Measurements from ENCODE around the gene ARHGAP19. TPM values are rescaled to one million over a fixed set of nuclear protein-coding genes. Genes with fewer than 3 reads are reported as not detected.

ARHGAP19 gene
- total RNA-seq, 2 experiments from 2014 or later = 42.3 to 53.2 TPM

- Mint-ChIP-seq H3K27me3 (no peaks in the 10 kb centered on the region), H3K4me1 (ENCODE audit: low read depth) (peaks cover 3% of the 10 kb centered on the region), H3K27ac (no peak overlapping the region), H3K36me3 (ENCODE audit: low read depth) (peaks cover 10% of the 10 kb centered on the region), H3K9me3 (no peaks in the 10 kb centered on the region), H3K4me3 (no peak overlapping the region)
- no peak for TF ChIP-seq CTCF (IDR thresholded peaks at IDR 0.05)
- ChIA-PET POLR2A (no interaction called here), CTCF (interaction anchor here (3.8 kb wide), 1 partner anchor 14 kb away, joined by 26 read pairs; no protein-coding TSS in a partner anchor)
- intact Hi-C loops (cut with micrococcal nuclease) = no loop called here
- DNase-seq (no peak), ATAC-seq (no peak)
These were observed 28.5 kb downstream of the ARHGAP19 start for GRCh38 chr10:97263971-97264370.

- Mint-ChIP-seq H3K4me1 (ENCODE audit: low read depth) (peaks cover 3% of the 10 kb centered on the region), H3K9me3 (no peaks in the 10 kb centered on the region), H3K27me3 (no peaks in the 10 kb centered on the region), H3K4me3 (no peak overlapping the region), H3K27ac (no peak overlapping the region), H3K36me3 (ENCODE audit: low read depth) (peaks cover 12% of the 10 kb centered on the region)
- intact Hi-C loops (cut with micrococcal nuclease) = no loop called here
- ChIA-PET POLR2A (no interaction called here), CTCF (no interaction called here)
- ATAC-seq (no peak), DNase-seq (no peak)
- no peak for TF ChIP-seq CTCF (IDR thresholded peaks at IDR 0.05)
These were observed 30.8 kb downstream of the ARHGAP19 start for GRCh38 chr10:97261656-97262055.

GRCh38 chr10:97261183-97261582, 31.3 kb downstream of the ARHGAP19 start:
- H3K27ac Mint-ChIP-seq = no peak overlapping the region
- intact Hi-C loops (cut with micrococcal nuclease) = no loop called here
- peaks cover 15% of the 10 kb centered on the region for H3K36me3 Mint-ChIP-seq (ENCODE audit: low read depth)

GRCh38 chr10:97259119-97259518, 33.3 kb downstream of the ARHGAP19 start:
- no peaks in the 10 kb centered on the region for H3K27me3 Mint-ChIP-seq
- peaks cover 4% of the 10 kb centered on the region for H3K9me3 Mint-ChIP-seq
- ChIA-PET CTCF (interaction anchor here (0.9 to 1.4 kb wide), 2 partner anchors 19 to 186 kb away, joined by 3 to 8 read pairs; no protein-coding TSS in a partner anchor), POLR2A (no interaction called here)
- H3K4me1 Mint-ChIP-seq (ENCODE audit: low read depth) = peaks cover 17% of the 10 kb centered on the region
- TF ChIP-seq CTCF (IDR thresholded peaks at IDR 0.05) = no peak
- DNase-seq (no peak), ATAC-seq (no peak)
- H3K27ac Mint-ChIP-seq = no peak overlapping the region
- no peak overlapping the region for H3K4me3 Mint-ChIP-seq
- H3K36me3 Mint-ChIP-seq (ENCODE audit: low read depth) = peaks cover 27% of the 10 kb centered on the region
- intact Hi-C loops (cut with micrococcal nuclease) = no loop called here

More at GRCh38 chr10:97261183-97261582, 31.3 kb downstream of the ARHGAP19 start:
- ATAC-seq (no peak), DNase-seq (no peak)
- Mint-ChIP-seq H3K9me3 (no peaks in the 10 kb centered on the region), H3K27me3 (no peaks in the 10 kb centered on the region), H3K4me1 (ENCODE audit: low read depth) (peaks cover 5% of the 10 kb centered on the region), H3K4me3 (no peak overlapping the region)
- POLR2A ChIA-PET = no interaction called here
- CTCF ChIA-PET = interaction anchor here (0.5 to 0.9 kb wide), 2 partner anchors 9 to 65 kb away, joined by 3 to 4 read pairs; no protein-coding TSS in a partner anchor
- TF ChIP-seq CTCF (IDR thresholded peaks at IDR 0.05) = no peak

- peaks cover 4% of the 10 kb centered on the region for H3K9me3 Mint-ChIP-seq
- H3K36me3 Mint-ChIP-seq (ENCODE audit: low read depth) = peaks cover 31% of the 10 kb centered on the region
- no peak for ATAC-seq
- H3K4me3 Mint-ChIP-seq = no peak overlapping the region
- intact Hi-C loops (cut with micrococcal nuclease) = no loop called here
- peak overlapping the region; percentile 69 for H3K27ac Mint-ChIP-seq
- peaks cover 17% of the 10 kb centered on the region for H3K4me1 Mint-ChIP-seq (ENCODE audit: low read depth)
- DNase-seq = no peak
- TF ChIP-seq CTCF (IDR thresholded peaks at IDR 0.05) = no peak
- H3K27me3 Mint-ChIP-seq = no peaks in the 10 kb centered on the region
- ChIA-PET POLR2A (no interaction called here), CTCF (no interaction called here)
These were observed 36.1 kb downstream of the ARHGAP19 start for GRCh38 chr10:97256356-97256755.

All from activated CD8-positive, alpha-beta T cell treated with anti-CD3 and anti-CD28 coated beads for 36 hours (primary cell).